Loucy (cell line): ENCODE results near the gene LCMT1.

Source experiments
- CTCF ChIP-seq: fragments of 200-600 bp; sonication (generic); conservative IDR thresholded peaks from 2 replicates; pipeline ENCODE4 v1.5.1; 2014; ENCODE audit warnings: mild to moderate bottlenecking, antibody characterized with exemption, low read length
- EZH2phosphoT487 ChIP-seq: fragments of 200-600 bp; IDR thresholded peaks from 2 replicates; pipeline ENCODE4 v1.6.1; 2018; ENCODE audit warnings: antibody characterized with exemption, mild to moderate bottlenecking, moderate library complexity, borderline replicate concordance

GRCh38 chr16:25064937-25065336 is 46.6 kb upstream of the LCMT1 start:
- TF ChIP-seq CTCF = no peak
- no peak for TF ChIP-seq EZH2phosphoT487
